Mesendoderm (in vitro differentiated cells): ENCODE data around the gene ONECUT3. TPM values are rescaled to one million over a fixed set of nuclear protein-coding genes. Genes with fewer than 3 reads are reported as not detected.
"Not testable (repeated sequence)": the region's sequence is repeated elsewhere in the genome, so short reads cannot be mapped to it uniquely, and the experiment has no call there.

ENCODE experiments used
- DNase-seq: peaks from one replicate; pipeline ENCODE4 v3.0.0; 2013
- H2AK5ac ChIP-seq: 2 replicates; pipeline ENCODE4 v1.6.1; 2013; ENCODE audit warnings: low read length, inconsistent platforms
- H2BK120ac ChIP-seq: 2 replicates; pipeline ENCODE4 v1.6.1; 2013; ENCODE audit warnings: low read depth, mild to moderate bottlenecking, low read length, moderate library complexity, mixed read lengths
- H2BK15ac ChIP-seq: replicated peaks from 2 replicates; pipeline ENCODE4 v1.6.1; 2013; ENCODE audit warnings: low read depth, mild to moderate bottlenecking, moderate library complexity
- H2BK5ac ChIP-seq: 2 replicates; pipeline ENCODE4 v1.6.1; 2013; ENCODE audit warnings: low read length, inconsistent platforms
- H3K18ac ChIP-seq: 2 replicates; pipeline ENCODE4 v1.6.1; 2013; ENCODE audit warnings: mild to moderate bottlenecking, low read length, mixed read lengths
- H3K23ac ChIP-seq: one replicate; pipeline ENCODE4 v1.6.1; 2013; ENCODE audit warnings: low read length
- H3K27ac ChIP-seq: 2 replicates; pipeline ENCODE4 v1.5.1; 2013; ENCODE audit warnings: low read depth, mild to moderate bottlenecking, inconsistent platforms, low read length, moderate library complexity
- H3K27me3 ChIP-seq: 2 replicates; pipeline ENCODE4 v1.6.1; 2013; ENCODE audit warnings: low read length, control low read depth, mild to moderate bottlenecking, inconsistent platforms; ENCODE audit not compliant: insufficient read depth, poor library complexity
- H3K36me3 ChIP-seq: 2 replicates; pipeline ENCODE4 v1.6.1; 2013; ENCODE audit warnings: low read length, inconsistent platforms; ENCODE audit not compliant: control insufficient read depth, insufficient read depth
- H3K4ac ChIP-seq: one replicate; pipeline ENCODE4 v1.6.1; 2013; ENCODE audit warnings: low read depth, mild to moderate bottlenecking, low read length, moderate library complexity
- H3K4me1 ChIP-seq: 2 replicates; pipeline ENCODE4 v1.6.1; 2013; ENCODE audit warnings: low read depth, low read length, inconsistent platforms; ENCODE audit not compliant: control insufficient read depth
- H3K4me2 ChIP-seq: 2 replicates; pipeline ENCODE4 v1.6.1; 2013; ENCODE audit warnings: low read length
- H3K4me3 ChIP-seq: 2 replicates; pipeline ENCODE4 v1.5.1; 2013; ENCODE audit warnings: mild to moderate bottlenecking, low read length
- H3K56ac ChIP-seq: one replicate; pipeline ENCODE4 v1.6.1; 2013; ENCODE audit warnings: low read length
- H3K79me1 ChIP-seq: 2 replicates; pipeline ENCODE4 v1.6.1; 2013; ENCODE audit warnings: low read length, inconsistent platforms
- H3K79me2 ChIP-seq: 2 replicates; pipeline ENCODE4 v1.6.1; 2013; ENCODE audit warnings: mild to moderate bottlenecking, low read length; ENCODE audit not compliant: control insufficient read depth, insufficient read depth
- H3K9ac ChIP-seq: 2 replicates; pipeline ENCODE4 v1.6.1; 2013; ENCODE audit warnings: low read length, inconsistent platforms
- H4K5ac ChIP-seq: one replicate; pipeline ENCODE4 v1.6.1; 2013; ENCODE audit warnings: low read length
- H4K8ac ChIP-seq: one replicate; pipeline ENCODE4 v1.6.1; 2013; ENCODE audit warnings: low read depth, mild to moderate bottlenecking, control low read depth, low read length, moderate library complexity
- WGBS: extraction: QIAGEN DNeasy Blood & Tissue Kit; methylation state at CpG from one replicate; pipeline ENCODE4 v1.1.7; 2013; ENCODE audit warnings: low lambda C conversion rate, missing lambda C conversion rate; ENCODE audit not compliant: insufficient coverage; ENCODE audit errors: extremely low coverage; 5-methylcytosine and 5-hydroxymethylcytosine counted together
- polyA plus RNA-seq, 2 experiments: library from polyadenylated mRNA; stranded (reverse); fragments of 200-250 nt; gene quantifications; one replicate each; pipeline ENCODE4 v1.2.3, GENCODE V29; 2013

Gene ONECUT3
- polyA plus RNA-seq (2013, experiment 1 of 2): not detected
- not detected for polyA plus RNA-seq (2013, experiment 2 of 2)

DNA sequence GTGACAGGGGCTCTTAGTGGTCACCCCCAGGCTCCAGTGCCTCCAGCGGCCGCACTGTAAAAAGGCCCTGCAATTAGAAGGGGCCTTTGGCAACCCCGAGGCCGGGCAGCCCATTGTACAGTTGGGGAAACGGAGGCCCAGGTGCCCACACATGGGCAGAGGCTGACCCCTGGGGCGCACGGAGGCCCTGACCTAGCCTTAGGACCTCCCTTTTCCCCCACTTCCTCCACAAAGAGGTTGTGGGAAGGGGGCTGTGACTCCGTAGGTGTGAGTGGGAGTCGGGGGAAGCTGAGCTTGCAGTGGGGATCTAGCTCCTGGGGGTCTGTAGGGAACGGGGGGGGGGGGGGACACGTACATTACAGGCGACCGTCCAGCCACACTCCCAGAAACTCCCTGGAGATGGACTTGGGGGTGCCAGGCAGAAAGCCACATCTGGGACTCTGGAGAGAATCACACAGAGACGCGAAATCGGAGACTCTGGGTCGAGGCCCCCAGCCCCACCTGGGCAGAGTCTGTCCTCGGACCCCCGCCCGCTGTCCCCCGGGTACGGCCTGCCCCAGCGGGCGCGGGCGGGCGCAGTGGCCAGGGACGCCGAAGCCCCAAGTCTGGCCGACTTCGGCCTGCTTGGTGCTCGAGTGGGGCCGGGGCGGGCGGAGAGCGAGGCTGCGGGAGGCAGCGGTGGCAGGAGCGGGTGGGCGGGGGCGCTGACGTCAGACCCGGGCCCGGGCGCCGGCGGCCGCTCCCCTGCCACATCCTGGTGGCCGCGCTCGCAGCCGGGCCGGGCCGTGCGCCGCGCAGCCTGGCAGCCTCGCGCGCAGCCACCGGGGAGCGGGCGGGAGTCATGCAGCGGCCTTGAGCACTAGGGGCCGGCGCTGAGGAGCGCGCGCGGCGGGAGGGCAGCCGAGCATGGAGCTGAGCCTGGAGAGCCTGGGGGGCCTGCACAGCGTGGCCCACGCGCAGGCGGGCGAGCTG lies at the start of gene ONECUT3:
Gene ONECUT3, plus strand, starts transcription at position 750 of the 972 bp plus-strand sequence. Its CDS starts 157 bp downstream, at position 907.
- Histone ChIP-seq H3K4me1 (no peaks in the 10 kb centered on the region), H4K5ac (no peak within 1 kb of the TSS), H3K4me2 (no peak within 1 kb of the TSS), H3K27me3 (peaks cover 92% of the 10 kb centered on the region), H3K4ac (no peak within 1 kb of the TSS), H3K4me3 (no peak within 1 kb of the TSS), H3K23ac (no peak within 1 kb of the TSS), H3K79me2 (no peaks in the 10 kb centered on the region), H3K18ac (no peak within 1 kb of the TSS), H2BK5ac (no peak within 1 kb of the TSS), H3K56ac (no peak within 1 kb of the TSS), H3K27ac (no peak within 1 kb of the TSS), H4K8ac (no peak within 1 kb of the TSS), H2BK120ac (no peak within 1 kb of the TSS), H3K36me3 (no peaks in the 10 kb centered on the region), H2BK15ac (no peak within 1 kb of the TSS), H3K79me1 (no peaks in the 10 kb centered on the region), H3K9ac (no peak within 1 kb of the TSS), H2AK5ac (no peak within 1 kb of the TSS)
- no CpG with 5 or more reads among the region's 77 CpGs for WGBS
- DNase-seq: no peak

DNA sequence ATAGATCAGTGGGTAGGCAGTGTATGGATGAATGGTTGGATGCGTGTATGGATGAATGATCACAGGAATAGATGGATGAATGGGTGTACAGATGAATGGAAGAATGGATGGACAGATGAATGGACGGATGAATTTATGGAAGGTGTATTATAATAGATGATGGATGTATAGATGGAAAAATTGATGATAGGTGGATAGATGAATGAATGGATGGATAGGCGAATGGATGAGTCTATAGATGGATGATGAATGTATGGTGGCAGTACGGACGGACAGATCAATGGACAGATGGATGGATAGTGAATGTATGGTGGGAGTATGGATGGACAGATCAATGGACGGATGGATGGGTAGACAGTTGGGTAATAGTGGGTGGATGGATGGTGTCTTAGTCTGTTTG lies 49.0 kb upstream of the ONECUT3 start:
- Histone ChIP-seq H3K79me2 (no peaks in the 10 kb centered on the region), H3K27ac (no peak overlapping the region), H3K4me2 (no peak overlapping the region), H3K56ac (no peak overlapping the region), H3K4me1 (no peaks in the 10 kb centered on the region), H4K8ac (no peak overlapping the region), H3K79me1 (no peaks in the 10 kb centered on the region), H3K4me3 (no peak overlapping the region), H4K5ac (no peak overlapping the region), H3K18ac (no peak overlapping the region), H3K4ac (no peak overlapping the region), H2AK5ac (no peak overlapping the region), H2BK5ac (no peak overlapping the region), H3K23ac (no peak overlapping the region), H3K9ac (no peak overlapping the region), H3K27me3 (no peaks in the 10 kb centered on the region), H2BK120ac (no peak overlapping the region), H3K36me3 (no peaks in the 10 kb centered on the region), H2BK15ac (no peak overlapping the region)
- DNase-seq: no peak
- 100% methylated on average over 3 of the region's 6 CpGs for WGBS

DNA sequence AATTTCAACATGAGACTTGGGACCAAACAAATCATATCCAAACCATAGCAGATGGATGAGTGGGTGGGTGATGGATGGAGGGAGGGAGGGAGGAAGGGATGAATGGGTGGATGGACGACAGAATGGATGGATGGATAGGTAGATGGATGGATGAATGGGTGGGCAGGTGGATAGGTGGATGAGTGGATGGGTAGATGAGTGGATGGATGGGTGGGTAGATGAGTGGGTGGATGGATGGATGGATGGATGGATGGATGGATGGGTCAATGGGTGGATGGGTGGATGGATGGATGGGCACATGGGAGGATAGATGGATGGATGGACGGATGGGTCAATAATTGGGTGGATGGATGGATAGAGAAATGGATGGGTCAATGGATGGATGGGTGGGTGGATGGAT lies 47.9 kb upstream of the ONECUT3 start:
- Histone ChIP-seq H4K8ac (no peak overlapping the region), H3K4me1 (no peaks in the 10 kb centered on the region), H3K23ac (no peak overlapping the region), H3K79me1 (no peaks in the 10 kb centered on the region), H2BK5ac (no peak overlapping the region), H3K18ac (no peak overlapping the region), H2AK5ac (no peak overlapping the region), H3K79me2 (no peaks in the 10 kb centered on the region), H3K56ac (no peak overlapping the region), H3K27ac (no peak overlapping the region), H3K4me2 (no peak overlapping the region), H2BK120ac (no peak overlapping the region), H3K9ac (no peak overlapping the region), H3K27me3 (no peaks in the 10 kb centered on the region), H3K4me3 (no peak overlapping the region), H3K36me3 (no peaks in the 10 kb centered on the region), H3K4ac (no peak overlapping the region), H2BK15ac (no peak overlapping the region), H4K5ac (no peak overlapping the region)
- 100% methylated on average over 1 of the region's 2 CpGs for WGBS
- no peak for DNase-seq

DNA sequence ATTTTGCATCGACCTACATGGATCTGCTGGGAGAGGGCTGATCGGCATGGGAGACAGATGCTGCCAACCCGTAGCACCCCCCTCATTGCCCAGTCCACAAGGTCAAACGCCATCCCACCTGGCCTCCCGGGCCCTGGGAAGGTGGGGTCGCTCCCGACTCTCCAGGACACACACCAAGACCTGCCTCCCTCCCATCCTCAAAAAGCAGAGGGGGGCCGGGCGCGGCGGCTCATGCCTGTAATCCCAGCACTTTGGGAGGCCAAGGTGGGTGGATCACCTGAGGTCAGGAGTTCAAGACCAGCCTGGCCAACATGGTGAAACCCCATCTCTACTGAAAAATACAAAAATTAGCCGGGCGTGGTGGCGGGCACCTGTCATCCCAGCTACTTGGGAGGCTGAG lies 46.7 kb upstream of the ONECUT3 start:
- not testable (repeated sequence) for H3K4ac ChIP-seq, H3K4me2 ChIP-seq, H3K4me3 ChIP-seq, H3K79me2 ChIP-seq, H3K79me1 ChIP-seq, H3K56ac ChIP-seq, H3K18ac ChIP-seq, DNase-seq, H2AK5ac ChIP-seq, H3K27ac ChIP-seq, H2BK15ac ChIP-seq, H3K9ac ChIP-seq, H3K23ac ChIP-seq, H4K8ac ChIP-seq, H2BK120ac ChIP-seq, H3K4me1 ChIP-seq, H3K36me3 ChIP-seq, H3K27me3 ChIP-seq, H2BK5ac ChIP-seq, H4K5ac ChIP-seq
- WGBS: no CpG with 5 or more reads among the region's 14 CpGs

DNA sequence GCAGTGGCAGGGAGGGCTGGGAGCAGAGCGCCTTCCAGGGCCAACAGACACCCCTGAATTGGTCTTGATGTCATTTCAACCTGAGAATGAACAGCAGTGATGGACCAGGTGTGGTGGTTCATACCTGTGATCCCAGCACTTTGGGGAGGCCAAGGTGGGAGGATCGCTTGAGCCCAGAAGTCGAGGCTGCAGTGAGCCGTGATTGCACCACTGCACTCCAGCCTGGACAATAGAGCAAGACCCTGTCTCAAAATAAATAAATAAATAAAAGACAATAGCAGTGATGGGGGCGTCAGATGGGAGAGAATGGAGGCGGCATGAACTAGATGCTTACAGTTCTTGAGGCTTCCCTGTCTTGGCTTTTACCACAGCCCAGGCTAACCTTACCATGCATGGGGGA lies 46.1 kb upstream of the ONECUT3 start:
- no peak overlapping the region for H3K9ac ChIP-seq
- no peaks in the 10 kb centered on the region for H3K79me2 ChIP-seq
- no peak overlapping the region for H3K4me3 ChIP-seq
- no peaks in the 10 kb centered on the region for H3K27me3 ChIP-seq
- H2AK5ac ChIP-seq: no peak overlapping the region
- no peak overlapping the region for H2BK15ac ChIP-seq
- no peak overlapping the region for H3K23ac ChIP-seq
- no peak overlapping the region for H4K5ac ChIP-seq
- H3K4me2 ChIP-seq: no peak overlapping the region
- H3K79me1 ChIP-seq: no peaks in the 10 kb centered on the region
- no peak overlapping the region for H3K4ac ChIP-seq
- no peak overlapping the region for H4K8ac ChIP-seq
- H3K36me3 ChIP-seq: no peaks in the 10 kb centered on the region
- no CpG with 5 or more reads among the region's 6 CpGs for WGBS
- no peak overlapping the region for H3K18ac ChIP-seq
- DNase-seq: no peak
- H2BK5ac ChIP-seq: no peak overlapping the region
- no peaks in the 10 kb centered on the region for H3K4me1 ChIP-seq
- H2BK120ac ChIP-seq: no peak overlapping the region
- H3K27ac ChIP-seq: no peak overlapping the region
- H3K56ac ChIP-seq: no peak overlapping the region
